ENCODE results near the gene GTF2H1.

GTF2H1 gene

GRCh38 chr11:18321969-18322711 is at the start of gene GTF2H1, which contains the start of gene HPS5 (continued):
- TF ChIP-seq ZNF433 (tag by site-specific recombination; IDR thresholded peaks at IDR 0.05; ENCODE audit: low read depth): no peak
- no peak for TF ChIP-seq BCL11A (tag by site-specific recombination; IDR thresholded peaks at IDR 0.05; ENCODE audit: low read depth)
- peak; percentile 92 for TF ChIP-seq OVOL3 (tag by site-specific recombination; IDR thresholded peaks at IDR 0.05)
- TF ChIP-seq SETDB1 (IDR thresholded peaks at IDR 0.05; ENCODE audit: insufficient read length, low read length): peak; percentile 46
- TF ChIP-seq RBAK (tag by site-specific recombination; IDR thresholded peaks at IDR 0.05): no peak
- TF ChIP-seq KLF9 (tag by site-specific recombination; IDR thresholded peaks at IDR 0.05; ENCODE audit: low read depth): peak; percentile 99
- TF ChIP-seq, protein P1, sequence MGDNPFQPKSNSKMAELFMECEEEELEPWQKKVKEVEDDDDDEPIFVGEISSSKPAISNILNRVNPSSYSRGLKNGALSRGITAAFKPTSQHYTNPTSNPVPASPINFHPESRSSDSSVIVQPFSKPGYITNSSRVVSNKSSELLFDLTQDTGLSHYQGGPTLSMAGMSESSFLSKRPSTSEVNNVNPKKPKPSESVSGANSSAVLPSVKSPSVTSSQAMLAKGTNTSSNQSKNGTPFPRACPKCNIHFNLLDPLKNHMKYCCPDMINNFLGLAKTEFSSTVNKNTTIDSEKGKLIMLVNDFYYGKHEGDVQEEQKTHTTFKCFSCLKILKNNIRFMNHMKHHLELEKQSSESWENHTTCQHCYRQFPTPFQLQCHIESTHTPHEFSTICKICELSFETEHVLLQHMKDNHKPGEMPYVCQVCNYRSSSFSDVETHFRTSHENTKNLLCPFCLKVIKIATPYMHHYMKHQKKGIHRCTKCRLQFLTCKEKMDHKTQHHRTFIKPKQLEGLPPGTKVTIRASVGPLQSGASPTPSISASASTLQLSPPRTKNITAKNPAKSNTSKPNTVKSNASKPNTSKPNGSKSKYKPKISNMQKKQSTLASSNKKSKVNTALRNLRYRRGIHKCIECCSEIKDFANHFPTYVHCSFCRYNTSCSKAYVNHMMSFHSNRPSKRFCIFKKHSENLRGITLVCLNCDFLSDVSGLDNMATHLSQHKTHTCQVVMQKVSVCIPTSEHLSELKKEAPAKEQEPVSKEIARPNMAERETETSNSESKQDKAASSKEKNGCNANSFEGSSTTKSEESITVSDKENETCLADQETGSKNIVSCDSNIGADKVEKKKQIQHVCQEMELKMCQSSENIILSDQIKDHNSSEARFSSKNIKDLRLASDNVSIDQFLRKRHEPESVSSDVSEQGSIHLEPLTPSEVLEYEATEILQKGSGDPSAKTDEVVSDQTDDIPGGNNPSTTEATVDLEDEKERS (tag by site-specific recombination; IDR thresholded peaks at IDR 0.05): 0 out of 2 replicates have a peak, but pooled peaks have one; percentile 36
- peak; percentile 97 for TF ChIP-seq KLF10 (tag by site-specific recombination; IDR thresholded peaks at IDR 0.05)
- TF ChIP-seq ZNF555 (tag by site-specific recombination; conservative IDR thresholded peaks at IDR 0.05): no peak
- TF ChIP-seq MZF1 (tag by site-specific recombination; IDR thresholded peaks at IDR 0.05; ENCODE audit: borderline replicate concordance): no peak
- no peak for TF ChIP-seq ZNF626 (tag by site-specific recombination; IDR thresholded peaks at IDR 0.05)
- peak; percentile 73 for TF ChIP-seq ZNF843 (tag by site-specific recombination; IDR thresholded peaks at IDR 0.05)
- no peak for TF ChIP-seq ZNF202 (tag by site-specific recombination; IDR thresholded peaks at IDR 0.05; ENCODE audit: borderline replicate concordance)
- TF ChIP-seq AEBP2 (tag by site-specific recombination; IDR thresholded peaks at IDR 0.05; ENCODE audit: borderline replicate concordance): no peak
- peak; percentile 28; the same call in 1 of the 2 replicates for TF ChIP-seq ZNF610 (tag by site-specific recombination; IDR thresholded peaks at IDR 0.05; ENCODE audit: borderline replicate concordance)
- TF ChIP-seq ZNF266 (tag by site-specific recombination; IDR thresholded peaks at IDR 0.05; ENCODE audit: low read depth): no peak
- no peak for TF ChIP-seq ZNF416 (tag by site-specific recombination; IDR thresholded peaks at IDR 0.05)
- TF ChIP-seq, protein P2, sequence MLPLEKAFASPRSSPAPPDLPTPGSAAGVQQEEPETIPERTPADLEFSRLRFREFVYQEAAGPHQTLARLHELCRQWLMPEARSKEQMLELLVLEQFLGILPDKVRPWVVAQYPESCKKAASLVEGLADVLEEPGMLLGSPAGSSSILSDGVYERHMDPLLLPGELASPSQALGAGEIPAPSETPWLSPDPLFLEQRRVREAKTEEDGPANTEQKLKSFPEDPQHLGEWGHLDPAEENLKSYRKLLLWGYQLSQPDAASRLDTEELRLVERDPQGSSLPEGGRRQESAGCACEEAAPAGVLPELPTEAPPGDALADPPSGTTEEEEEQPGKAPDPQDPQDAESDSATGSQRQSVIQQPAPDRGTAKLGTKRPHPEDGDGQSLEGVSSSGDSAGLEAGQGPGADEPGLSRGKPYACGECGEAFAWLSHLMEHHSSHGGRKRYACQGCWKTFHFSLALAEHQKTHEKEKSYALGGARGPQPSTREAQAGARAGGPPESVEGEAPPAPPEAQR (tag by site-specific recombination; IDR thresholded peaks at IDR 0.05): no peak
- TF ChIP-seq ZNF510 (tag by site-specific recombination; IDR thresholded peaks at IDR 0.05; ENCODE audit: insufficient replicate concordance): no peak
- TF ChIP-seq ZNF704 (tag by site-specific recombination; IDR thresholded peaks at IDR 0.05): no peak
- TF ChIP-seq PATZ1 (tag by site-specific recombination; IDR thresholded peaks at IDR 0.05): peak; percentile 76
- no peak for TF ChIP-seq ZNF214 (tag by site-specific recombination; IDR thresholded peaks at IDR 0.05; ENCODE audit: borderline replicate concordance)
- TF ChIP-seq, protein P3, sequence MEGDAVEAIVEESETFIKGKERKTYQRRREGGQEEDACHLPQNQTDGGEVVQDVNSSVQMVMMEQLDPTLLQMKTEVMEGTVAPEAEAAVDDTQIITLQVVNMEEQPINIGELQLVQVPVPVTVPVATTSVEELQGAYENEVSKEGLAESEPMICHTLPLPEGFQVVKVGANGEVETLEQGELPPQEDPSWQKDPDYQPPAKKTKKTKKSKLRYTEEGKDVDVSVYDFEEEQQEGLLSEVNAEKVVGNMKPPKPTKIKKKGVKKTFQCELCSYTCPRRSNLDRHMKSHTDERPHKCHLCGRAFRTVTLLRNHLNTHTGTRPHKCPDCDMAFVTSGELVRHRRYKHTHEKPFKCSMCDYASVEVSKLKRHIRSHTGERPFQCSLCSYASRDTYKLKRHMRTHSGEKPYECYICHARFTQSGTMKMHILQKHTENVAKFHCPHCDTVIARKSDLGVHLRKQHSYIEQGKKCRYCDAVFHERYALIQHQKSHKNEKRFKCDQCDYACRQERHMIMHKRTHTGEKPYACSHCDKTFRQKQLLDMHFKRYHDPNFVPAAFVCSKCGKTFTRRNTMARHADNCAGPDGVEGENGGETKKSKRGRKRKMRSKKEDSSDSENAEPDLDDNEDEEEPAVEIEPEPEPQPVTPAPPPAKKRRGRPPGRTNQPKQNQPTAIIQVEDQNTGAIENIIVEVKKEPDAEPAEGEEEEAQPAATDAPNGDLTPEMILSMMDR (tag by site-specific recombination; IDR thresholded peaks at IDR 0.05): no peak
- no peak for TF ChIP-seq ZNF558 (tag by site-specific recombination; IDR thresholded peaks at IDR 0.05)
- peak; percentile 93 for TF ChIP-seq ZNF600 (tag by site-specific recombination; IDR thresholded peaks at IDR 0.05)
- TF ChIP-seq, protein P4, sequence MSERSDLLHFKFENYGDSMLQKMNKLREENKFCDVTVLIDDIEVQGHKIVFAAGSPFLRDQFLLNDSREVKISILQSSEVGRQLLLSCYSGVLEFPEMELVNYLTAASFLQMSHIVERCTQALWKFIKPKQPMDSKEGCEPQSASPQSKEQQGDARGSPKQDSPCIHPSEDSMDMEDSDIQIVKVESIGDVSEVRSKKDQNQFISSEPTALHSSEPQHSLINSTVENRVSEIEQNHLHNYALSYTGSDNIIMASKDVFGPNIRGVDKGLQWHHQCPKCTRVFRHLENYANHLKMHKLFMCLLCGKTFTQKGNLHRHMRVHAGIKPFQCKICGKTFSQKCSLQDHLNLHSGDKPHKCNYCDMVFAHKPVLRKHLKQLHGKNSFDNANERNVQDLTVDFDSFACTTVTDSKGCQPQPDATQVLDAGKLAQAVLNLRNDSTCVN (tag by site-specific recombination; optimal IDR thresholded peaks at IDR 0.05): peak; percentile 94
- TF ChIP-seq GLIS2 (tag by site-specific recombination; IDR thresholded peaks at IDR 0.05): peak; percentile 92

Measured in HEK293 (cell line).